Activated CD8-positive, alpha-beta memory T cell treated with anti-CD3 and anti-CD28 coated beads, Interleukin-2, amount 10 ng/mL, durations not matched to agents 7 days and 5 days (primary cell): ENCODE data around the gene ENTREP1. TPM values are rescaled to one million over a fixed set of nuclear protein-coding genes. Genes with fewer than 3 reads are reported as not detected.

Experiments
- ATAC-seq: fragments of 150-1000 bp; cut with Tn5 transposase; one replicate; pipeline ENCODE4 v1.10.0; 2021; ENCODE audit warnings: moderate library complexity
- CTCF ChIA-PET: fragments of 350-600 bp; sonication (Branson Sonifier 250); formaldehyde crosslinking; loops from one replicate; lab custom pipeline; 2021; ENCODE audit warnings: antibody characterized with exemption; lab: Charles Lee
- DNase-seq: peaks from one replicate; pipeline ENCODE4 v3.0.0-alpha.2; 2020
- H3K27ac Mint-ChIP-seq: one replicate; pipeline ENCODE4 v1.8.0; 2021; ENCODE audit warnings: mild to moderate bottlenecking, mixed read lengths
- H3K27me3 Mint-ChIP-seq: one replicate; pipeline ENCODE4 v1.8.0; 2021; ENCODE audit warnings: mixed read lengths
- H3K36me3 Mint-ChIP-seq: one replicate; pipeline ENCODE4 v1.8.0; 2021; ENCODE audit warnings: mild to moderate bottlenecking, mixed read lengths
- H3K4me1 Mint-ChIP-seq: one replicate; pipeline ENCODE4 v1.8.0; 2021; ENCODE audit warnings: mixed read lengths
- H3K4me3 Mint-ChIP-seq: one replicate; pipeline ENCODE4 v1.8.0; 2021; ENCODE audit warnings: mild to moderate bottlenecking, moderate library complexity, mixed read lengths
- H3K9me3 Mint-ChIP-seq: one replicate; pipeline ENCODE4 v1.8.0; 2022; ENCODE audit warnings: low read depth, mixed read lengths
- total RNA-seq, 2 experiments: library from RNA; stranded (reverse); gene quantifications; one replicate each; pipeline ENCODE4 v1.2.3, GENCODE V29; 2021

Gene ENTREP1
- total RNA-seq, 2 experiments from 2014 or later = not detected

- CTCF ChIA-PET = no interaction called here
- Mint-ChIP-seq H3K4me3 (no peak overlapping the region), H3K9me3 (no peaks in the 10 kb centered on the region), H3K36me3 (no peaks in the 10 kb centered on the region), H3K4me1 (no peaks in the 10 kb centered on the region), H3K27ac (no peak overlapping the region), H3K27me3 (peaks cover 7% of the 10 kb centered on the region)
- ATAC-seq (no peak), DNase-seq (no peak)
These were observed 32.8 kb downstream of the ENTREP1 start for GRCh38 chr9:69357821-69358220.

GRCh38 chr9:69363191-69363590 is 38.2 kb downstream of the ENTREP1 start:
- Mint-ChIP-seq H3K4me1 (no peaks in the 10 kb centered on the region), H3K9me3 (no peaks in the 10 kb centered on the region), H3K27me3 (peaks cover 14% of the 10 kb centered on the region), H3K4me3 (no peak overlapping the region), H3K27ac (no peak overlapping the region), H3K36me3 (no peaks in the 10 kb centered on the region)
- CTCF ChIA-PET = no interaction called here
- DNase-seq (no peak), ATAC-seq (no peak)

GRCh38 chr9:69364510-69365150 is 39.6 kb downstream of the ENTREP1 start:
- Mint-ChIP-seq H3K27ac (no peak overlapping the region), H3K27me3 (peaks cover 14% of the 10 kb centered on the region), H3K9me3 (no peaks in the 10 kb centered on the region), H3K36me3 (no peaks in the 10 kb centered on the region), H3K4me3 (no peak overlapping the region), H3K4me1 (no peaks in the 10 kb centered on the region)
- DNase-seq (no peak), ATAC-seq (no peak)
- CTCF ChIA-PET = no interaction called here

- H3K27me3 Mint-ChIP-seq = peaks cover 9% of the 10 kb centered on the region
- CTCF ChIA-PET = no interaction called here
- H3K9me3 Mint-ChIP-seq = no peaks in the 10 kb centered on the region
- H3K4me3 Mint-ChIP-seq = no peak overlapping the region
- H3K4me1 Mint-ChIP-seq = no peaks in the 10 kb centered on the region
- DNase-seq (no peak), ATAC-seq (no peak)
- no peaks in the 10 kb centered on the region for H3K36me3 Mint-ChIP-seq
- no peak overlapping the region for H3K27ac Mint-ChIP-seq
These were observed 45.4 kb downstream of the ENTREP1 start for GRCh38 chr9:69370430-69370829.

- CTCF ChIA-PET = no interaction called here
These were observed 46.0 kb downstream of the ENTREP1 start for GRCh38 chr9:69371001-69371400.

GRCh38 chr9:69376651-69377050 is 51.6 kb downstream of the ENTREP1 start:
- CTCF ChIA-PET = no interaction called here
- no peaks in the 10 kb centered on the region for H3K36me3 Mint-ChIP-seq
- ATAC-seq = no peak
- DNase-seq = no peak
- no peak overlapping the region for H3K27ac Mint-ChIP-seq
- H3K4me3 Mint-ChIP-seq = no peak overlapping the region
- no peaks in the 10 kb centered on the region for H3K27me3 Mint-ChIP-seq
- no peaks in the 10 kb centered on the region for H3K9me3 Mint-ChIP-seq
- no peaks in the 10 kb centered on the region for H3K4me1 Mint-ChIP-seq

More at GRCh38 chr9:69371001-69371400, 46.0 kb downstream of the ENTREP1 start:
- Mint-ChIP-seq H3K27me3 (peaks cover 7% of the 10 kb centered on the region), H3K4me3 (no peak overlapping the region), H3K36me3 (no peaks in the 10 kb centered on the region), H3K27ac (no peak overlapping the region), H3K4me1 (no peaks in the 10 kb centered on the region), H3K9me3 (no peaks in the 10 kb centered on the region)
- ATAC-seq (no peak), DNase-seq (no peak)

GRCh38 chr9:69377291-69377690 is 52.3 kb downstream of the ENTREP1 start:
- DNase-seq = no peak
- CTCF ChIA-PET = no interaction called here
- H3K36me3 Mint-ChIP-seq = no peaks in the 10 kb centered on the region
- H3K4me3 Mint-ChIP-seq = no peak overlapping the region
- H3K27ac Mint-ChIP-seq = no peak overlapping the region
- H3K9me3 Mint-ChIP-seq = no peaks in the 10 kb centered on the region
- H3K4me1 Mint-ChIP-seq = no peaks in the 10 kb centered on the region
- no peak for ATAC-seq
- H3K27me3 Mint-ChIP-seq = no peaks in the 10 kb centered on the region

- H3K36me3 Mint-ChIP-seq = no peaks in the 10 kb centered on the region
- CTCF ChIA-PET = no interaction called here
- DNase-seq = no peak
- no peak overlapping the region for H3K27ac Mint-ChIP-seq
- no peak for ATAC-seq
- H3K9me3 Mint-ChIP-seq = no peaks in the 10 kb centered on the region
- H3K27me3 Mint-ChIP-seq = no peaks in the 10 kb centered on the region
- H3K4me3 Mint-ChIP-seq = no peak overlapping the region
- no peaks in the 10 kb centered on the region for H3K4me1 Mint-ChIP-seq
These were observed 53.0 kb downstream of the ENTREP1 start for GRCh38 chr9:69377981-69378380.

GRCh38 chr9:69379270-69379982 is 54.4 kb downstream of the ENTREP1 start:
- Mint-ChIP-seq H3K36me3 (no peaks in the 10 kb centered on the region), H3K9me3 (no peaks in the 10 kb centered on the region), H3K27me3 (peaks cover 2% of the 10 kb centered on the region), H3K4me1 (no peaks in the 10 kb centered on the region), H3K27ac (no peak overlapping the region), H3K4me3 (no peak overlapping the region)
- CTCF ChIA-PET = no interaction called here
- ATAC-seq = no peak
- DNase-seq = no peak

GRCh38 chr9:69380301-69380700 is 55.3 kb downstream of the ENTREP1 start:
- no peak for DNase-seq
- no peak overlapping the region for H3K4me3 Mint-ChIP-seq
- H3K27me3 Mint-ChIP-seq = peaks cover 3% of the 10 kb centered on the region
- no peak overlapping the region for H3K27ac Mint-ChIP-seq
- ATAC-seq = no peak
- no peaks in the 10 kb centered on the region for H3K9me3 Mint-ChIP-seq
- no peaks in the 10 kb centered on the region for H3K36me3 Mint-ChIP-seq
- CTCF ChIA-PET = no interaction called here
- H3K4me1 Mint-ChIP-seq = no peaks in the 10 kb centered on the region

GRCh38 chr9:69380811-69381210 is 55.8 kb downstream of the ENTREP1 start:
- DNase-seq = no peak
- Mint-ChIP-seq H3K4me3 (no peak overlapping the region), H3K27ac (no peak overlapping the region), H3K27me3 (peaks cover 3% of the 10 kb centered on the region), H3K36me3 (no peaks in the 10 kb centered on the region), H3K4me1 (no peaks in the 10 kb centered on the region), H3K9me3 (no peaks in the 10 kb centered on the region)
- ATAC-seq = no peak
- CTCF ChIA-PET = no interaction called here

GRCh38 chr9:69382135-69382534 is 57.1 kb downstream of the ENTREP1 start:
- no peaks in the 10 kb centered on the region for H3K36me3 Mint-ChIP-seq
- CTCF ChIA-PET = no interaction called here
- H3K27ac Mint-ChIP-seq = no peak overlapping the region
- no peak for DNase-seq
- ATAC-seq = no peak
- no peaks in the 10 kb centered on the region for H3K9me3 Mint-ChIP-seq
- H3K27me3 Mint-ChIP-seq = peaks cover 3% of the 10 kb centered on the region
- no peaks in the 10 kb centered on the region for H3K4me1 Mint-ChIP-seq
- H3K4me3 Mint-ChIP-seq = no peak overlapping the region

GRCh38 chr9:69385581-69386033 is 60.6 kb downstream of the ENTREP1 start:
- peaks cover 3% of the 10 kb centered on the region for H3K27me3 Mint-ChIP-seq
- H3K36me3 Mint-ChIP-seq = no peaks in the 10 kb centered on the region
- CTCF ChIA-PET = no interaction called here
- no peak overlapping the region for H3K27ac Mint-ChIP-seq
- H3K4me3 Mint-ChIP-seq = no peak overlapping the region
- no peaks in the 10 kb centered on the region for H3K9me3 Mint-ChIP-seq
- ATAC-seq (no peak), DNase-seq (no peak)
- no peaks in the 10 kb centered on the region for H3K4me1 Mint-ChIP-seq

GRCh38 chr9:69386651-69387050 is 61.6 kb downstream of the ENTREP1 start:
- peaks cover 3% of the 10 kb centered on the region for H3K27me3 Mint-ChIP-seq
- no peak for DNase-seq
- no peak overlapping the region for H3K4me3 Mint-ChIP-seq
- CTCF ChIA-PET = no interaction called here
- no peaks in the 10 kb centered on the region for H3K36me3 Mint-ChIP-seq
- no peaks in the 10 kb centered on the region for H3K4me1 Mint-ChIP-seq
- H3K9me3 Mint-ChIP-seq = no peaks in the 10 kb centered on the region
- ATAC-seq = no peak
- H3K27ac Mint-ChIP-seq = no peak overlapping the region
